Fibroblast of lung (primary cell): ENCODE data around the gene MBOAT7.

ENCODE experiments used
- CTCF ChIP-seq, 2 donors: IDR thresholded peaks in 1 of 2; conservative IDR thresholded peaks in 1 of 2; 1 replicate in 1 of 2; 2 replicates in 1 of 2; pipeline ENCODE4 v1.5.1; 2011 to 2012; ENCODE audit warnings: low read length in 2 of 2, control low read depth in 1 of 2, inconsistent platforms in 1 of 2, low read depth in 1 of 2, mild to moderate bottlenecking in 1 of 2
- EZH2 ChIP-seq: IDR thresholded peaks from 2 replicates; pipeline ENCODE4 v1.5.1; 2012; ENCODE audit warnings: low read length, control low read depth, mild to moderate bottlenecking; ENCODE audit errors: missing control alignments

GRCh38 chr19:54173359-54173699 is 16.1 kb downstream of the MBOAT7 start:
- TF ChIP-seq CTCF (conservative IDR thresholded peaks at IDR 0.05 in 1 of 2, IDR thresholded peaks at IDR 0.05 in 1 of 2; ENCODE audit: low read depth in 1 of 2, low read length in 2 of 2) (no peak), EZH2 (no peak)
